RWPE1 (cell line): ENCODE data around the gene HAL.

ENCODE experiments used
- CTCF ChIA-PET: fragments of 350-600 bp; sonication (Branson Sonifier 250); formaldehyde crosslinking; extraction: SDS; loops from one replicate; lab custom pipeline; 2021; lab: Yijun Ruan, JAX
- POLR2A ChIA-PET: fragments of 400-600 bp; formaldehyde crosslinking; extraction: SDS; loops from one replicate; lab custom pipeline; 2020; ENCODE audit warnings: antibody characterized with exemption; ENCODE audit not compliant: low non-redundant PET; lab: Yijun Ruan, JAX
- DNase-seq: peaks from one replicate; pipeline ENCODE4 v3.0.0; 2012; ENCODE audit warnings: low spot score
- H3K27ac ChIP-seq: fragments of 450-650 bp; 2 replicates; pipeline ENCODE4 v1.5.1; 2017
- CTCF ChIP-seq: fragments of 450-650 bp; conservative IDR thresholded peaks from 2 replicates; pipeline ENCODE4 v1.5.1; 2017; ENCODE audit warnings: low read depth, mild to moderate bottlenecking

The HAL gene

GRCh38 chr12:95949477-95950206 is 46.5 kb downstream of the HAL start:
- TF ChIP-seq CTCF, result no peak
- H3K27ac ChIP-seq, result no peak overlapping the region
- CTCF ChIA-PET, result no interaction called here
- DNase-seq, result no peak
- POLR2A ChIA-PET, result no interaction called here

GRCh38 chr12:95944108-95944704 is 51.9 kb downstream of the HAL start:
- no peak for TF ChIP-seq CTCF
- DNase-seq, result no peak

GRCh38 chr12:95943330-95943842 is 52.8 kb downstream of the HAL start, which contains the start of gene AMDHD1:
Gene AMDHD1 (plus strand): TSS chr12:95943331. CDS start chr12:95943399, 68 bp downstream.
- peak within 1 kb of the TSS; percentile 86 for H3K27ac ChIP-seq
- CTCF ChIA-PET, result interaction anchor here (0.9 kb wide), 1 partner anchor 24 kb away, joined by 6 read pairs; no protein-coding TSS in a partner anchor
- TF ChIP-seq CTCF, result peak; percentile 25; the same call in 1 of the 2 replicates
- POLR2A ChIA-PET, result interaction anchor here (0.6 kb wide), 1 partner anchor 129 kb away, joined by 4 read pairs; no protein-coding TSS in a partner anchor
- DNase-seq, result peak; percentile 53

More at GRCh38 chr12:95944108-95944704, 51.9 kb downstream of the HAL start:
- H3K27ac ChIP-seq, result no peak overlapping the region
- CTCF ChIA-PET, result interaction anchor here (0.6 to 0.9 kb wide), 2 partner anchors 25 to 51 kb away, joined by 3 to 6 read pairs; no protein-coding TSS in a partner anchor
- POLR2A ChIA-PET, result no interaction called here

- POLR2A ChIA-PET, result interaction anchor here (0.5 to 0.6 kb wide), 2 partner anchors 130 to 482 kb away, joined by 4 read pairs; no protein-coding TSS in a partner anchor
Observed at GRCh38 chr12:95942524-95943329, 53.4 kb downstream of the HAL start, which contains the start of gene CCDC38. Gene CCDC38 (minus strand): TSS chr12:95942614. CDS start chr12:95936509, 6,105 bp downstream.

GRCh38 chr12:95942101-95942523 is 54.0 kb downstream of the HAL start:
- POLR2A ChIA-PET, result no interaction called here
- peak; percentile 5 for DNase-seq
- TF ChIP-seq CTCF, result no peak
- CTCF ChIA-PET, result no interaction called here
- peak overlapping the region; percentile 86 for H3K27ac ChIP-seq

More at GRCh38 chr12:95942524-95943329, 53.4 kb downstream of the HAL start, which contains the start of gene CCDC38:
- CTCF ChIA-PET, result interaction anchor here (0.5 to 0.6 kb wide), 3 partner anchors 47 to 1294 kb away, joined by 3 read pairs; no protein-coding TSS in a partner anchor
- peak; percentile 96 for DNase-seq
- peak within 1 kb of the TSS; percentile 86 for H3K27ac ChIP-seq
- no peak for TF ChIP-seq CTCF
